Measurements from ENCODE around the gene COQ4. TPM values are rescaled to one million over a fixed set of nuclear protein-coding genes. Genes with fewer than 3 reads are reported as not detected.

Gene COQ4
- total RNA-seq (ENCODE audit: low replicate concordance): 58.5 and 60.5 TPM in 2 replicates
- long read RNA-seq, transcript COQ4-201 (7 exons, 1,548 nt): major isoform, 13 of 18 reads
- long read RNA-seq, partial matches to known transcripts: 0 of 18 reads
- long read RNA-seq, other reads (novel, unspliced or antisense): 4 of 18 reads

DNA sequence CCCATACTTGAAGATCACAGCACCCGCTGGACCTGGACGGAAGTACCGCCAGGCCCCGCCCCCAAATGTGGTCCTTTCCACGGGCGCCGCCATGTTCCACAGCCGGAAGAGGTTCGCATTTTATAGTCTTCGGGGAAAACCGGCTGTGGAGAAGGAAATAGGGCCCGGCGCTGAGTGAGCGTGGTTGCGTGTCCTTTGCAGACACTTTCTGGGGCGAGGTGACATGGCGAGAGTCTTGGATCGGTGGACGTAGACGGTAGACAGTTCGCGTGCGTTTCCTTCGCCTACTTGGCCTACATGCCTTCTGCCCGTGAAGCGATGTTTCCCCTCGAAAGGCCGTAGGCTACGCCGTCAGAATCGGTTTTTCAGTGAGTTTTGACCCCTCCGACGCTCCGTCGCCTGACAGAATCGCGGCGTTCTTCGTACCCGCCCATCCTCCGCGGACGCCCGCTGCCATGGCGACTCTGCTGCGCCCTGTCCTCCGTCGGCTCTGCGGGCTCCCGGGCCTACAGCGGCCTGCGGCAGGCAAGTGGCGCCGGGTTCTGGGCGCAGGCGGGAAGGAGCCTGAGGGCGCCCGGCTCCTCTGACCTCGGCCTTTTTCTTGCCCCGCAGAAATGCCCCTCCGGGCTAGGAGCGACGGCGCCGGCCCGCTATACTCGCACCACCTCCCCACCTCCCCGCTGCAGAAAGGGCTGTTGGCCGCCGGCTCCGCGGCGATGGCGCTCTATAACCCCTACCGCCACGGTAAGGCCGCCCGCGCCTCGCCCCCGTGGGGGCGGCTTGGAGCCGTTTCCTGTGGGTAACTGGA is at the start of gene COQ4, which contains the start of gene TRUB2:
Gene COQ4 (plus strand): TSS at position 436 of the 808 bp plus-strand sequence. CDS start 20 bp downstream, at position 456.
Gene TRUB2 (minus strand): TSS at position 44 of the 808 bp plus-strand sequence. CDS start 39 bp downstream, at position 5.
- Mint-ChIP-seq H3K4me3 (peak within 1 kb of the TSS; percentile 97), H3K9me3 (no peaks in the 10 kb centered on the region), H3K27me3 (peaks cover 2% of the 10 kb centered on the region), H3K27ac (peak within 1 kb of the TSS; percentile 98), H3K4me1 (ENCODE audit: unreplicated experiment) (peaks cover 4% of the 10 kb centered on the region), H3K36me3 (peaks cover 4% of the 10 kb centered on the region)
- TF ChIP-seq, protein P1, sequence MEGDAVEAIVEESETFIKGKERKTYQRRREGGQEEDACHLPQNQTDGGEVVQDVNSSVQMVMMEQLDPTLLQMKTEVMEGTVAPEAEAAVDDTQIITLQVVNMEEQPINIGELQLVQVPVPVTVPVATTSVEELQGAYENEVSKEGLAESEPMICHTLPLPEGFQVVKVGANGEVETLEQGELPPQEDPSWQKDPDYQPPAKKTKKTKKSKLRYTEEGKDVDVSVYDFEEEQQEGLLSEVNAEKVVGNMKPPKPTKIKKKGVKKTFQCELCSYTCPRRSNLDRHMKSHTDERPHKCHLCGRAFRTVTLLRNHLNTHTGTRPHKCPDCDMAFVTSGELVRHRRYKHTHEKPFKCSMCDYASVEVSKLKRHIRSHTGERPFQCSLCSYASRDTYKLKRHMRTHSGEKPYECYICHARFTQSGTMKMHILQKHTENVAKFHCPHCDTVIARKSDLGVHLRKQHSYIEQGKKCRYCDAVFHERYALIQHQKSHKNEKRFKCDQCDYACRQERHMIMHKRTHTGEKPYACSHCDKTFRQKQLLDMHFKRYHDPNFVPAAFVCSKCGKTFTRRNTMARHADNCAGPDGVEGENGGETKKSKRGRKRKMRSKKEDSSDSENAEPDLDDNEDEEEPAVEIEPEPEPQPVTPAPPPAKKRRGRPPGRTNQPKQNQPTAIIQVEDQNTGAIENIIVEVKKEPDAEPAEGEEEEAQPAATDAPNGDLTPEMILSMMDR (conservative IDR thresholded peaks at IDR 0.05): no peak
- DNase-seq (ENCODE audit: extremely low spot score, unreplicated experiment): peak; percentile 92

DNA sequence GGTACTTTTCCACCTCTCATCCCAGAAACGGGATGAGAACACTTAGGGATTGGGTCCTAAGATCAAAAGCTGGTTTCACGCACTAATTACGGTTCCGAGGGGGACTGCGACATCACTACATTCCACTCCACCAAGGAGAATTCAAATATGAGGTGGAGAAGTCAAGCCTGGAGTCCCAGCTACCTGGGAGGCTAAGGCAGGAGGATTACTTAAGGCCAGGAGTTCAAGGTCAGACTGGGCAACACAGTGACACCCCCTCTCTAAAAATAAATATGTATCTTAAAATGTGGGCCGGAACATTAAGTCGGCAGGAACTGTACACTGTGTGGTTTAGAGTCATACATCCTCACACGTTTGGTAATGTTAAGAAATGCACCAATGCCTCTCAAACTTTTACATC is 48.4 kb upstream of the COQ4 start:
- Mint-ChIP-seq H3K4me3 (peak overlapping the region; percentile 94), H3K4me1 (ENCODE audit: unreplicated experiment) (peaks cover 23% of the 10 kb centered on the region), H3K27me3 (no peaks in the 10 kb centered on the region), H3K27ac (peak overlapping the region; percentile 49), H3K36me3 (peaks cover 9% of the 10 kb centered on the region), H3K9me3 (no peaks in the 10 kb centered on the region)
- no peak for DNase-seq (ENCODE audit: extremely low spot score, unreplicated experiment)
- TF ChIP-seq, protein P1 (conservative IDR thresholded peaks at IDR 0.05): no peak

DNA sequence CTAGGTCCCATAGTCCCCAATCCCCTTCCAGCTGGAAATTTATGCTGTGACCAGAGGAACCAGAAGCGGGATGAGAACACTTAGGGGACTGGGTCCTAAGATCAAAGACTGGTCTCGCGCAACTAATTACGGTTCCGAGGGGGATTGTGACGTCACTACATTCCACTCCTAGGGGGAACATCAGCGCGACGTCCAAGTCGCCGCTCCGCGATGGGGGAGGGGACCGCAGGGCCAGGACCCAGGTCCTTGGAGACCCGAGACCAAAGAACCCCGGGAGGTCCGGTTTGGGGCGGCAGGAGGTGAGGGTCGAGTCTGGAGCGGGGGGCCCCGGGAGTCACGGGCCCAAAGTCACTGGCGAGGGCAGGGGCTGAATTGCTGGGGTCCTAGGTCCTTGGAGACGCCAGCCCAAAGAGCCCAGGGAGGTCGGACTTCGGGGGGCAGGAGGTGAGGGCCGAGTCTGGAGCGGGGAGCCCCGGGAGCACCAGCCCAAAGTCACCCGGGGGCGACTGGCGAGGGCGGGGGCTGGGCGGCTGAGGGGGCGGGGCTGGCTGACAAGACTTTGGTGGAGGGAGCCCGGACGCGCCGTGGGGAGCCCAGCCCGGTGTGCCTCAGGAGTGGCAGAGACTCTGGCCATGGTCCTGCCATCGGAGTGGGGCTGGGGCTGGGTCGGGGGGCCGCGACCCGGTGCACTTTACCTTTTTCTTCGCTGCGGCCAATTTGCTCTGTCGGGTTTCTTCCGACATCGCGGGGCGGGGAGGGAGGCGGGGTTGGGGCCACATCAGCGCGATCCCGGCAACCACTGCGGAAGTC is 47.2 kb upstream of the COQ4 start, which contains the start of gene GOLGA2:
Gene GOLGA2 (minus strand): TSS at position 810 of the 810 bp plus-strand sequence. CDS start 31 bp downstream, at position 779.
- Mint-ChIP-seq H3K27ac (peak within 1 kb of the TSS; percentile 85), H3K4me1 (ENCODE audit: unreplicated experiment) (peaks cover 32% of the 10 kb centered on the region), H3K9me3 (no peaks in the 10 kb centered on the region), H3K36me3 (peaks cover 12% of the 10 kb centered on the region), H3K4me3 (peak within 1 kb of the TSS; percentile 94), H3K27me3 (no peaks in the 10 kb centered on the region)
- no peak for DNase-seq (ENCODE audit: extremely low spot score, unreplicated experiment)
- TF ChIP-seq, protein P1 (conservative IDR thresholded peaks at IDR 0.05): no peak

DNA sequence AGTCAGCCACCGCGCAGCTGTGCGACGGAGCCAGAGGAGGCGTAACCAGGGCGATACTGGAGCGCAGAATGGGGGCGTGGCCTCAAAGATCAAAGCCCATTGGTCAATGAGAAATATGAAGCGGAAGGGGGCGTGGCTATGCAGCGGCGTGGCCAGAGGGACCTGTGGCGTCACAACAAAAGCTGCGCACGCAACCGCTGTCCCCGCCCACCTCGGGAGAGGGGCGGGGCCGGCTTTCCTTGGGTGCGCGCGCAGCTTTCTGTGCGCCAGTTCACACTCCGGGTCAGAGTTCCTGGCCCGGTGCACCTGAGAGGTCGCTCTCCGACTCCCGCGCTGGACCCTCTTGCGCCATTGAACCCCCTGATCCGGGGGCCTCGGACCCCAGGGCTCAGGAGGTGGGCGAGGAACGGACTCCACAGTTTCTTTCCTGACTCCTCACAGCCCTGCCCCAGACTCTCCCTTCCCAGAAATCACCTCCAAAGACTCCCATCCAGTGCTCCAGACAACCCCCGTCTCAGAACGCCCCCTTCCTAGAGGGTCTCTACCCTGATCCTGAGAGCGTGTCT is 46.5 kb upstream of the COQ4 start, which contains the start of gene SWI5:
Gene SWI5 (plus strand): TSS at position 269 of the 566 bp plus-strand sequence.
- Mint-ChIP-seq H3K27ac (peak within 1 kb of the TSS; percentile 85), H3K4me1 (ENCODE audit: unreplicated experiment) (peaks cover 32% of the 10 kb centered on the region), H3K9me3 (no peaks in the 10 kb centered on the region), H3K27me3 (no peaks in the 10 kb centered on the region), H3K36me3 (peaks cover 12% of the 10 kb centered on the region), H3K4me3 (peak within 1 kb of the TSS; percentile 94)
- TF ChIP-seq, protein P1 (conservative IDR thresholded peaks at IDR 0.05): no peak
- peak; percentile 100 for DNase-seq (ENCODE audit: extremely low spot score, unreplicated experiment)
